GM15510 (cell line): ENCODE measurements around the gene LENG8.

Experiments used
- POLR2A ChIP-seq: IDR thresholded peaks from 3 replicates; pipeline ENCODE4 v1.6.1; 2011; ENCODE audit warnings: borderline replicate concordance; ENCODE audit not compliant: insufficient read length; ENCODE audit errors: extremely low read depth

LENG8 gene

DNA sequence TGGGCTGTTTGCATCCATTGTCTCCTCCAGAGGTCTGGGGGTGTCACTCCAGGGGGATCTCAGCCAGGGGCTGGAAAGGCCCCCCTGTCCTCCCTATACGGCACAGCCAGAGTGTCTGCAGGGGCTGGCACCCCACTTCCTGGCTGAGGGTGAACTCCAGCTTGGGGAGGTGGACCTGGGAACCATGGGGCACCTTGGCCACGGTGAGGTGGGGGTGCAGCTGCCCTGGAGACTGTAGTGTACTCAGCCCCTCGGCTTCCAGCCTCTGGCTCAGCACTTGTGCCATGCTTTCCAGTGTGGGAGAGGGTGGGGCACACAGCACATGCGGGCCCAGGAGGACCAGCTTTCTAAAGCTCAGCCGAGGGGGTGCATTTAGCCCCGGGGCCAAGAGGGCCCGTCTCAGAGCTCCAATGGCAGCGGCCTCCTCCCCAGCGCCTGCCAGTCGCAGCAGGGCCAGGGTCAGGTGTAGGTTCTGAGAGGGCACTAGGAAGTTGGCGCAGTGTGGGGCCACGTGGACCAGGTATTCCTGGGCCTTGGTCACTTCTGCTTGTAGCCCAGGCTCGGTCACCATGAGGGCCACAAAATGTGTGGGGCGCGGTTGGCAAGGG is 13.2 kb downstream of the LENG8 start:
- no peak for TF ChIP-seq POLR2A

DNA sequence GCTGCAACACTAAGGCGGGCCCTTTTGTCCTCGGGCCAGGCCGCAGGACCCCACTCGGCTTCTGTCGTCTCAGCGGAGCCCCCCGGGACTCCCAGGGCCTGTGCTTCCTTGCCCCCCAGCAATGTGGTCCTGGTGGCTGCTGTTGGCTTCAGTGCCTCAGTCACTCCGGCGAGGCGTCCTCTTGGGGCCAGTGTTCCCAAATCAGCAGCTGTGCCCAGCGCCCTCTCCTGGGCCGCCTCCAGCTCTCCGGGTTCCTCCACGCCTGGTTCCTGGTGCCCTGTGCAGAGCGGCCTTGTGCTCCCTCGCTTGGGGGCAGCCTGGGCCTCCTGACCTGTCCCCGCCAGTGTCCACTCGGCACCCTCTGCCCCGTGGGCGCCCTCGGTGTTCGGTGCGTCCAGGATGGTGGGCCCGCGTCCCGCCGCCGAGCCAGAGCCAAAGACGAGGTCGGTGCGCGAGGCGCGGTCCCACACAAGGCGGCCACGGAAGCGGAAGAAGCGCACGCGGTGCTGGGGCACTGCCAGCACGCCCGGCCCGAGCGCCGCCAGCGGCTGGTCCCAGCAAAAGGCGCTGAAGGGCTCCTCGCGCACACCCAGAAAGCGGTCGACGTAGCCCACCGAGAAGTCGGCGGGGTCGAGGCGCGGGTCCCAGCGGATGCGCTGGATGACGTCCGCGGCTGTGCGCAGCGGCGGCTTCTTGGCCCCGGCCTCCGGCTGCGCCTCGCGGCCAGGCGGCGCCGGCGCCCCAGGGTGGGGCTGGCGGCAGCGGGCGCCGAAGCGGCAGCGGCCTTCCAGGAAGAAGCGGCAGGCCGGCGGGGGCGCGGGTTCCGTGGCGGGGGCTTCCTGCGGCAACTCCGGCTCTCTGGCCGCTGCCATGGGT is 13.9 kb downstream of the LENG8 start:
- peak; percentile 36 for TF ChIP-seq POLR2A

DNA sequence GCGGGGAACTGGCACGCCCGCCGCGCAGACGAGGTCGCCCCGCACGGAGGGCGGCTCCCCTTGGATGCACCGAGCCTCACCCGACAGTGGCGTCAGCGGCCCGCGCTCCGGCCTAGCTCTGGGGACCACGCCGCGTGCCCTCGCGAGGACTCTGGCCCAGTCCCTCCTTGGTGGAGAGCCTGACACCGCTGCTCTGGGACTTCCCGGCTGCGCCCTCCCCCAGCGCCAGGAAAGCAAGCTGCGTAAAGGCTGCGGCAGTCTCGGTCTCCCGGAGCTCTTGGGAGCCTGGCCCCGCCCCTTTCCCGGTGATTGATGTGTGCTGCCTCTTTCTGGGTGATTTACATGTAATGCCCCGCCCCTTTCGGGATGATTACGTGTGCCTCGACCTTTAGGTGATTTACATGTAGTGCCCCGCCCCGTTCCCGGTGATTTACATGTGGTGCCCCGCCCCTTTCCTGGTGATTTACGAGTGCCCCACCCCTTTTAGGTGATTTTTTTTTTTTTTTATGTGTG is 14.6 kb downstream of the LENG8 start, which contains the start of gene LENG9:
LENG9 (minus strand) TSS at position 248 of the 513 bp plus-strand sequence. CDS start 252 bp downstream, outside the sequence.
- peak; percentile 77 for TF ChIP-seq POLR2A

DNA sequence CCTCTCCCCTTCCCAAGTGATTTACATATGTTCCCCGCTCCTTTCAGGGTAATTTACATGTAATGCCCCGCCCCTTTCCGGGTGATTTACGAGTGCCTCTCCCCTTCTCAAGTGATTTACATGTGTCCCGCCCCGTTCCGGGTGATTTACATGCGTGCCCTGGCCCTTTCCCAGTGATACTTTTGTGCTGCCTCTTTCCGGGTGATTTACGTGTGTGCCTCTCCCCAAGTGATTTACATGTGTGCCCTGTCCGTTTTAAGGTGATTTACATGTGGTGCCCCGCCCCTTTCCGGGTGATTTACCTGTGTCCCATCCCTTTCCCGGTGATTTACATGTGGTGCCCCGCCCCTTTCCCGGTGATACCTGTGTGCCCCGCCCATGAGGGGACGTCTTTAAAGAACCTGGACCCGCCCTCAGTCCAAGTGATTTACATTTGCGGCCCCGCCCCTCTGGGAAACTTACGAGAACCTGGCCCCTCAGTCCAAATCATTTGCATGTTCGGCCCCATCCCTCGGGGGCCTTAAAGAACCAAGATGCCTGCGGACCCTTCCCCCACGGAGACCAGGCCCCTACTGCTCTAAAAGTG is 15.1 kb downstream of the LENG8 start:
- no peak for TF ChIP-seq POLR2A

DNA sequence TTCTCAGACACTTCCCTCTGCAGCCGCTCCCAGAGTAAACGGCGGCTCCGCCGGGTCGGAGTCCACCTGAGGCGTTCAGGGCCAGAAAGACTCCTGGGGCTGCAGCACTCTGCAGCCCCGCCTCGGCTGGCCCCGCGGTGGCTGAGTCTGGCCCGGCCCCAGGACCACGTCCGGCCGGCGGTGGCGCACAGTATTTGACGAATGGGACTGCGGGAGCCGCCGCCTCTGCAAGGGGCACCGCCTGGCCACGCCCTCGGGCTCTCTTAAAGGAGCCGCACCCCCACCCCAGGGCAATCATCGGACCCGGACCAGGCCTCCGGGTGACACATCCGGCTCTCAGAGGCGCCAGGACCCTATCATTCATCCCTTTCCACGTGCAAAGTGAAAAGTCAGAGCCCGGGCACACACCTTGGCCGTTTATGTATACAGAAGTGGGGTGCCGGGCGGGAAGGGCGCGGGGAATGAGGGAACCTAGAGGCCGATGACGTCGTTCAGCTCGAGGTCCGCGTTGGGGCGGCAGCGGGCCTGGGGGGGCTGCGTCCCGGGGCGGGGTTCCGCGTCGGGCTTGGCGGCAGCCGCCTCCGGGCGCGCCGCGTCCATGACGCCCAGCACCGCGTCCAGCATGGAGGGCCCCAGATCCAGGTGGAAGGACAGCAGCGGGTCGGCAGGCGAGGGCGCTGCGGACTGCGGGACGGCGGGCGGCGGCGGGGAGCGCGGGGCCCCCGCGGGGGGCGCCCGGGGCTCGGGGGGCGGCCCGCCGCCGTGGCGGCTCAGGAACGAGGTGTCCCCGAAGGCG is 15.8 kb downstream of the LENG8 start:
- TF ChIP-seq POLR2A = peak; percentile 76

DNA sequence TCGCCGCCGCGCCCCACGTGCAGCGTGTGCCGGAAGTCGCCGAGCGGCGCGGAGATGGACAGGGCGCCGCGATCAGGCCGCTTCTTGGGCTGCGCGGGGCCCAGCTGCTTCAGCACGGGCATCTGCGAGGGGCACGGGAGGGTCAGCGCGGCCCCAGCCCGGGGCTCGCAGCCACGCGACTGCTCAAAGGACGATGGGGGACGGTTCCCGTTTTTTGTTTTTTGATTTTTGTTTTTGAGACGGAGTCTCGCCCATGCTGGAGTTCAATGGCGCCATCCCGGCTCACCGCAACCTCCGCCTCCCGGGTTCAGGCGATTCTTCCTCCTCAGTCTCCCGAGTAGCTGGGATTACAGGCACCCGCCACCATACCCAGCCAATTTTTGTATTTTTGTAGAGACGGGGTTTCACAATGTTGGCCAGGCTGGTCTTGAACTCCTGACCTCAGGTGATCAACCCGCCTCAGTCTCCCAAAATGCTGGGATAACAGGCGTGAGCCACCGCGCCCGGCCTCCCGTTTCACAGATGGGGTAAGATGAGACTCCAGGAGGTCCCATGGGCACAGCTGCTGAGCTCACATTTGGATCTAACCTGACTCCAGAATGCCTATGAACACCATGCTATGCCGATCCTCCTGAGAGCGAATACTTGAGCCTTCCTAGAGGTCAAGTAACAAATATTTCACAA is 16.6 kb downstream of the LENG8 start:
- TF ChIP-seq POLR2A = no peak

DNA sequence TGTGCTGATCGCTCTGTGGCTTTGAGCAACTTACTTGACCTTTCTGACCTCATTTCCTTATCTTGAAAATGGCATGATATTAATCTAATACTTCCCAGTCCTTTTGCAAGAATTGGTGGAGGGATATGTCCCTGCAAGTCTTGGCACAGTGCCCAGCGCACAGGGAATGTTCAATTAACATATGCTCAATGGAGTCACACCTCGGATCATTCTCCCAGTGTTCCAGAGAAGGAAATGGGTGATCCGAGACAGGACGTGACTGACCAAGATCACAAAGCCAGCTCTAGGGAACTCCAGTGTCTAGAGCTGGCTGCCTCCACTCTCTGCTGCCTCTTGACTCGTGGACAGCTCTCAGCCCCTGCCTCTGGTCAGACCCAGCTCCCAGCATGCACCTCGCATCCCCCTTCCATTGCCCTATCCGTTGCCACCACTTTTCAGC is 20.5 kb downstream of the LENG8 start:
- TF ChIP-seq POLR2A = no peak

DNA sequence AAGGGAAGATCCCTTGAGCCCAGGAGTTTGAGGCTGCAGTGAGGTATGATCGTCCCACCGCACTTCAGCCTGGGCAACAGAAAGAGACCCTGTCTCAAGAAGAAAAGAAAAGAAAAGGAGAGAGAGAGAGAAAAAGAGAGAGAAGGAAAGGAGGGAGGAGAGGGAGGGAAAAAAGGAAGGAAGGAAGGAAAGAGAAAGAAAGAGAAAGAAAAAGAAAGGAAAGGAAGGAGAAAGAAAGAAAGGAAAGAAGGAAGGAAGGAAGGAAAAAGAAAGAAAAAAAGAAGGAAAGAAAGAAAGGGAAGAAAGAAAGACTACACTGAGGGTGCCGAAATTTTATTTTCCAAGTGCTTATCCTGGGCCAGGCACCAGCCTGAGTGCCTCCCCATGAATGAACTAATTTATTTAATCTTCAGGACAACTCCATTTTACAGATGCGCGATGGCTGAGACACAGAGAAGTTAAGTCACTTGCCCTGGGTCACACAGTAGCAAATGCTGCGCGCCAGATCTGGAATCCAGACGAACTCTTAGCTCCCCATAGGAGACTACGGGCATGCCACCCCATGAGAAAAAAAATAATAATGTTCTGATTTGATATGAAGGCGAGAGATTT is 21.4 kb downstream of the LENG8 start:
- no peak for TF ChIP-seq POLR2A

DNA sequence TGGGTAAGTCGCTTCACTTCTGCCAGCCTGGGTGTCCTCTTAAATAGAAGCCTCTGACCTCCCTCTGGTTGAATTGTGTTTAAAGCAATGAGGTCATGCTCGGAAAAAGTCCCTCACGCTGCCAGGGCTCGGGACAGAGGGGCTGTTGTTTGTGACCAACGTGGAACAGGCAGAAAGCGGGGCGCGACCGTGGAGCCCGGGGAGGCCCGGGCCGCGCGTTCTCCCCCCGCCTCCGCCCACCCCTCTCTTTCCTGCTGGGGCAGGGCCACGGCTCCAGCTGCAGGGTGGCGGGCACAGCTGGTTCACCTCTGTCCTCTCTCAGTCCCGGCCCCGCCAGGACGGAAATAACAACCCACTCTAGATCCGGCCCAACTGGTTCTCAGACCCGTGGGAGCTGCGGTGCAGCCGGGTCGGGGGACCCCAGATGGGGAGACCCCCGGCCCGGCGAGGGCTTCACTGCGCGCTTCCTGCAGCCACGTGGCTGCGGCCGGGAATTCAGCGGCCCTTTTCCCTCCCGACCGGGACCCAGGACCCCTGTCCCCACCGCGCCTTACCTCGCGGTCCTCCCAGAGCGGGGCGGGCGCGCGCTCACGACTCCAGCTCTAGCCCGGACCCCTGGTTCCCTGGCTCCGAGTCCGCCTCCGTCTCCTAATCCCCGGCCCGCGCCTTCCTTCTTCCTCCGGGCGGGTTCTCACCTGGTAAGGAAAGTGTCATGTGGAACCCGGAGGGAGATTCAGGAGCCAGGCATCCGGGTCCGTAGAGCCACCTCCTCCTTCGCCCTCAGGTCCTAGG is 22.2 kb downstream of the LENG8 start:
- no peak for TF ChIP-seq POLR2A

DNA sequence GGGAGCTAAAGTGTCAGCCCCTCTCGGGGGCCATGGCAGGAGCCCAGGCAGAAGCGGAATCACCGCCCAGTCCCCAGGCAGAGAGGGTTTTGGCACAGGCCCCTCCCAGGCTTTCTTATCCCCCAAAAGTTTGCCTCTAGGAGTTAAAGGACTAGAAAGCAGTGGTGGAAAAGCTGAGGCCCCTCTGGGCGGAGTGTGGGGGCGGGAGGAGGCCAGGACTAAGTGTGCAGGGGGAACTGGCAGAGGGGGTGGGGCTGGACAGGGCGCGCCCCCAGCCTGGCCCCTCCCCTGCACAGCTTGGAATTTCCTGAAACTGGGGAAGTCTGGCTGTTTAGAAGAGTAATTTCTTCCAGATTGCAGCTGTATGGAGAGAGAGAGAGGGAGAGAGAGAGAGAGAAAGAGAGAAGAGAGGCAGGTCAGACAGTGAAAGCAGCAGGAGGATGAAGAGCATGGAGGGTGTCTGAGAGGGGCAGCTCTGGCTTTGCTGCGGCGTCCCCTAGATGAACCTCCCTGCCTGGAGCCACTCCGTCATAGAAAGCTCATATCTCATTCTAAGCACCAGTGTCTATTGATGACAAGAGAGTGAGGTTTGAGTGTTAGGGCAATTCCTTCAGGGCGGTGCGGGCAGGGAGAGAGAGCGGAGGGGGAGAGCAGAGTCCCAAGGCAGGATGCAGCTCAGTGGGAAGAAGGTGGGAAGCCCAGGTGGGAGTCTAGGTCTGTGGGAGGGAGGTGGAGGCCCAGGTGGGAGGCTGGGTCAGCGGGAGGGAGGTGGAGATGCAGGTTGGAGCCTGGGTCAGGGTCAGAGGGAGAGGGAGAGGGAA is 24.3 kb downstream of the LENG8 start, which contains the start of gene CDC42EP5:
CDC42EP5 (minus strand) TSS at position 226 of the 821 bp plus-strand sequence. CDS start 7,749 bp downstream, outside the sequence.
- no peak for TF ChIP-seq POLR2A

DNA sequence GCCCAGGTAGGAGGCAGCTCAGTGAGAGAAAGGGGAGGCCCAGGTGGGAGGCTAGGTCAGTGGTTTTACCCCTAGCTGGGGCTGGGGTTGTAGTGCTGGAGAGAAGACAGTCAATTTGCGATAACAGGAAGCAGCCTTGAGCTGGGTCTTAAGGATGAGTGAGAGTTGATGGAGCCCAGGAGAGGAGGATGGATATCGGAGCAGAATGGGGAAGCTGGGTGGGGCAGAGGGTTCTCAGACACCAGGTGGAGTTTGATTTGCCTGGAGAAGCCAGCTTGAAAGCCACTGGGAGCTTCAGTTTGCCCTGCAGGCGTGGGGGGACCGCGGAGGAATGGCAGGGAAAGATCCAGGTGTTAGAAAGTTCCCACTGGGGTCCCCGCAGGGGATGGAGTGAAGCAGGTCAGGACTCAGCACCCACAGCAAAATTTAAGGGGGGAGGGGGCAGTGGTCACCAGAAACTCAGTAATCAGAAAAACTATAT is 24.9 kb downstream of the LENG8 start:
- TF ChIP-seq POLR2A = no peak

DNA sequence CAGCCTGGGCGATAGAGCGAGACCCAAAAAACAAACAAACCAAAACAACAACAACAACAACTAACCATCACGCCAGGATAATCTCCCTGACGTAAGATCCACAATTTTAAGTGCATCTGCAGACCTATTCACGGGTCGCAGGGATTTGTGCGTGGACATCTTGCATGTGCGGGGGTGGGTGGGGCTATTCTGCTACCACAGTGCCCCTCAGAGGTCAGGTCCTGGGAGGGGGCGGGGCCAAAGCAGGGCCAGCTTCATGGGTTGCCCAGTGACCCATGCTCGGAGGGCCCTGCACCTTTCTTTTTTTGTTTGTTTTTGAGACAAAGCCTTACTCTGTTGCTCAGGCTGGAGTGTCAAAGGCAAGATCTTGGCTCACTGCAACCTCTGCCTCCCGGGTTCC is 26.7 kb downstream of the LENG8 start:
- no peak for TF ChIP-seq POLR2A
